HG02763 (cell line): Measurements from ENCODE around the gene SKIC8.

Source experiments
- ATAC-seq: cut with Tn5 transposase; IDR thresholded peaks from one replicate; pipeline ENCODE4 v1.9.1; 2021; ENCODE audit warnings: mild to moderate bottlenecking, moderate library complexity; ENCODE audit not compliant: unreplicated experiment

SKIC8 gene

GRCh38 chr15:78322243-78322642 lies 22.8 kb upstream of the SKIC8 start:
- ATAC-seq, result no peak

DNA sequence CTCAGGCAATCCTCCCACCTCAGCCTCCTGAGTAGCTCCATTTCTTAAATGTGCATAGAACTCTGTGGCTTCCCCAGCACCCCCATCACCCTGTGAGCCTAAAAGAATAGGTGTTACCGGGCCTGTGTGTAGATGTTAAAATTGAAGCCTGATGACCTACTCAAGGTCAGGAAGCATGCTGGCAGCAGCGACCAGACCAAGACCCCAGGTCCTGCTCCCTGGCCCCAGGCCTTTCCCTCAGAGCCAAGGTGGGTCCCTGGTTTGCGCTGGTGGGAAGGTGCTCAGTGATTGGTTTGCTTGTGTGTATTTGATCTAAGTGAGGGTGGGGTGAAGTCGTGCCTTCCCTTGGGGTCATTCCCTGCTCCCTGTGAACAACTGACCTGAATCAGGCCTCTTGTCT lies 22.4 kb upstream of the SKIC8 start:
- no peak for ATAC-seq

- no peak for ATAC-seq
These were observed 21.7 kb upstream of the SKIC8 start for GRCh38 chr15:78321041-78321570.

DNA sequence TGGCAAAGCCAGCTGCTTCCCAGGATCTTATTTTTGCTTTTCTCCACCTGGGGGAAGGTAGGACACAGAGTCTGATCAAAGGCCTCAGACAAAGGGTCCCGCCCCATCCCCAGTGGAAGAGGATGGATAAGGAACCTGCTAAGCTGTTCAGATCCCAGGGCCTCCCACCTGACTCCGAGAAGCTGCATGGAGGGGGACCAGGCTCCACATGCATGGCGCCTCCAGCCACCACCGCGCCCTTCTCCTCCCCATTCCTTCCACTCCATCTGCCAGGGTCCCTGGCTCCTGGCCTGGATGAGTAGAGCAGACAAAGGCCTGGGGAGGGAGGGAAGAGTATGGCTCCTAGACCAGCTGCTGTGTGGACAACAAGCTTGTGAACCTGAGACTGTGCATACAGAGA lies 20.8 kb upstream of the SKIC8 start:
- no peak for ATAC-seq

GRCh38 chr15:78319588-78319987 lies 20.2 kb upstream of the SKIC8 start:
- ATAC-seq, result no peak

GRCh38 chr15:78317145-78317836 lies 17.9 kb upstream of the SKIC8 start:
- no peak for ATAC-seq

DNA sequence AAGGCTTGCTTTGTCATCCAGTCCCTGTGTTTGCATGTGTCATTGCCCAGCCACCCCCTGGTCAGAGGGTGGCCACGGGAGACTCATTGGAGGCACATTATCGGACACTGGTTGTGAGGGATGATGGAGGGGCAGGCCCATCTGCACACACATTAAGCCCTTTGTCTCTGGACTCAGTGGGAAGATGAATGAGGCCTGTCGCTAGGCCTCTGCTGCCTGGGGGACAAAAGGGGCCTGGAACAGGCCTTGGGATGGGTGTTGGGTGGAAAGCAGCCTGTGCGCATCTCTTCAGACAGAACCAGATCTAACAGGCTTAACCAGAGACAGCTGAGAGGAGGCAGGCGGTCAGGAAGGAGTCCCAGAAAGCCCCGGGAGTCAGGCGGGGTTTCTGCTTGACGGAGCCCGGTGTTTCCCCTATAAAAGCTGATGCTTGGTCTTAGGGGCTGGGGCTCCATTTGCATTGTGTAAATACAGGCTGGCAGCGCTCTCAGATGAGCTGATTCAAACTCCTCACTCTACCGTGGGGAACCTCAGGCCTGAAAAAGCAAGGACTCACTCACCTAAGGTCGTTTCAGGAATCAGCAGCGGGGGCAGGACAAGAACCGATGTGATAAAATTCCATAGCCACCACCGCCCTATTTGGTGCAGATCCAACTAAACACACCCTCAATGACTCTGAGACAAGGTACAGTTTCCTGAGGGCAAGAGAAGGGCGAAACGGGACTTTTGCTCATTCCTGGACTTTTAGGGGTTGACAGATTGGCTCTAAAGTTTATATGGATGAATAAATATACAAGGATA lies 17.1 kb upstream of the SKIC8 start:
- ATAC-seq, result no peak

DNA sequence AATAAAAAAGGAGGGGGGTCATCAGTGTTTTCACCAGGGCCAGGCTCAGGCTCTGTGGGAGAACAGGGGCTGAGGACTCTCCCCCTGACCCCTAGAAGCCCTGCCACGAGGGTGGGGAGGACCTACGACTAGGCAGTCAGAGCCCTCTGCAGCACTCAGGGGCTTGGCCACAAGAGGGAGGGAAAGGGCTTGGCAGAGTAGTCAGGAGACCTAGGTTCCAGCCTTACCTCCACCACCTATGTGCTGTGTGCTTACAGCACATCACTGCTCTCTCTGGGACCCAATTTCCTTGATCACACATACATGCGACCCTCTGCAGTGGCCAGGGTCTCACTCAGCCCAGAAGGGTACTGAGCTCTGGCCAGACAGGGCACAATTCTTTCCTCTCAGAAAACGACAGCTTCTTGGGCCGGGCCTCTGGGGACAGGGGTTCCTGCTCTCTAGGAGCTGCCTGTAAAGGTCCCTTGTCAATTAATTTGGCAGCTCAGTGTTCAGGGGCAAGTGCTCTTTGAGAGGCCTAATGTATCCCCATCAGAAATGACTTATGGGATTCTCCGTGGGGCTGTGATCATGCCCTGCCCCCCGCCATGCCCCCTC lies 16.4 kb upstream of the SKIC8 start:
- ATAC-seq, result no peak

- no peak for ATAC-seq
These were observed 14.8 kb upstream of the SKIC8 start for GRCh38 chr15:78314181-78314581.

GRCh38 chr15:78313383-78313782 lies 14.0 kb upstream of the SKIC8 start:
- no peak for ATAC-seq

DNA sequence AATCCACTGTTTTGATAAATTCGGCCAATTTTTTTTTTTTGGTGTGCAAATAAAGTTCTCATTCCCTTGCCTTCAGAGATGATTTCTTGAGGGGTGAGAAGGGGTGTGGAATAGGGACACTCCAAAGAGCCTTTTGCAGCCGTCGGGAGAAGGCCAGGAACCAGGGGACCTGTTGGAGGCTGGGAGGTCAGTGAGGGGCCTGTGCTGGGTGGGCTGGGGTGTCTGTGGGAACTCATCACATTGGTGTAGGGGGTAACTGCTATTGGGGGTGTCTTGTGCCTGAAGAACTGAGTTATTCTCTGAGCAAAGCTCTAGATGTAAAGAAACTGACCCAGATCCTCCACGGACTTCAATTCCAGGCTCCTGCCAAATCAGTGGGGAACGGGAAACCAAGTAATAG lies 13.5 kb upstream of the SKIC8 start:
- no peak for ATAC-seq

DNA sequence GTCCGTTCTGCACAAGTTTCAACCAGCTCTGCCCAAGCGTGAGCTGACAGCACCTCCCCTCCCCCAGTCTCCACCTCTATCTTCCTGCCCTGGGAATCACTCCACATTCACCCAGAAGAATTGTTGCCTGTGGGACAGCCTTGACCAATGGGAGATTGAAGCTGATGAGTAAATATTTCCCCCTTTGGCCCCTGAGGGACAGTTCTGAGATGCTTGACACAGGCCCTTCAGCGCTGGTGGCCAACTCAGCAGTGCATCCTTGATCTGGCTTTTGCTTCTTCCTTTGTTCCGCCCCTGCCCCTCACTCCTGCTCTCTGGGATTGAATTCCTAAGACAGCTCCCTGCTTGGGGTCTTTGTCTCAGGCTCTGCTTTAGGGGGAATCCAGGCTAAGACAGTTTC lies 13.1 kb upstream of the SKIC8 start:
- no peak for ATAC-seq

GRCh38 chr15:78311292-78311691 lies 11.9 kb upstream of the SKIC8 start:
- ATAC-seq, result no peak

- no peak for ATAC-seq
These were observed 9.1 kb upstream of the SKIC8 start for GRCh38 chr15:78308422-78309032.

DNA sequence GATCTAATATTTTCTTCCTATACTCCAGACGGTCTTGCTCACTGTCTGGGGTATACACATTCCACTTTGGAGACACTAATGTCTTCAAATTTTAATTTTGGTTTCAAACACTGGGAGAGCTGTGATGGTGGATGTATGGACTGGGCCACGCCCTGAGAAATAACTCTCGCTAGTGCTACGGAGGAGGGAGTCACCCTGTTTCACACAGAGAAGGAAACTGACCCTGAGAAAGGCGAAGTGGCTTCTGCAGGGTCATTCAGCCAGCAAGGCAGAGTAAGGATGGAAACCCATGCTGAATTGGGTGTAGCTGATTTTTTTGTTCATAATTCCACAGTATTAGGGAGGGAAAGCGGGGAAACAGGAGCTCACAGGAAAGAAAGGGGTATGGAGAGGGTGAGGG lies 8.6 kb upstream of the SKIC8 start:
- no peak for ATAC-seq

GRCh38 chr15:78306176-78306774 lies 6.9 kb upstream of the SKIC8 start:
- no peak for ATAC-seq

- no peak for ATAC-seq
These were observed 5.0 kb upstream of the SKIC8 start for GRCh38 chr15:78304216-78305066.

- ATAC-seq, result no peak
These were observed 3.3 kb upstream of the SKIC8 start for GRCh38 chr15:78302579-78303312.

DNA sequence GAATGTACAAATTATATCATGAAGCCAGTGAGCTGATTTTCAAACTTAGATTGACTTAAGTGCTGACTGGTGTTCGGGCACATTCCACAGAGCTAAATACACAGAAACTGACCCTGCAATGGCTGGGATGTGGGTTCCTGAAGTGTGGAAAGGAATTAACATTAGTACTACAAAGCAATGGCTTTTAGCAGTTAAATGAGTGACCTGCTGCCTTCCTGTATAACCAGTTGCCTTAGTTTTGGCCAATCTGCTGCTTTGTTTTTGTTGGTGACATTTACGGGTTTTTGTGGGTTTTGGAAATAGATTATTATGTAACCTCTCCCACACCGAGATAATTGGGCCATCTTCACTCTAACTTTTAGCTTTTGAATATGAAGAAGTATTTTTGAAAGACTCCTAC lies 2.4 kb upstream of the SKIC8 start:
- ATAC-seq, result no peak
